Peyer's patch (tissue), 4 donors: ENCODE data around the gene RBM12.

ENCODE experiments used
- CTCF ChIP-seq, 6 experiments: fragments of 450-650 bp in 4 of 6; fragments of 200-600 bp in 2 of 6; sonication (generic) in 1 of 6; IDR thresholded peaks; one replicate each; pipeline ENCODE4 v1.5.1; 2017 to 2019; ENCODE audit warnings: antibody characterized with exemption in 6 of 6, mild to moderate bottlenecking in 3 of 6, moderate library complexity in 1 of 6
- POLR2A ChIP-seq, 2 donors: fragments of 450-650 bp; IDR thresholded peaks; one replicate each; pipeline ENCODE4 v1.5.1; 2017; ENCODE audit warnings: antibody characterized with exemption in 2 of 2, mild to moderate bottlenecking in 2 of 2, moderate library complexity in 2 of 2

- TF ChIP-seq POLR2A (IDR thresholded peaks at IDR 0.05) (no peak), CTCF (IDR thresholded peaks at IDR 0.05) (no peak)
These were observed 10.2 kb upstream of the RBM12 start for GRCh38 chr20:35674921-35675320.
